Upper lobe of right lung (tissue), 1 donor: ENCODE results near the gene MOB4. TPM values are rescaled to one million over a fixed set of nuclear protein-coding genes. Genes with fewer than 3 reads are reported as not detected.
A peak's percentile ranks its signal among the peaks of the same experiment; 100 is the strongest.

Experiments
- ATAC-seq: fragments of 200-7000 bp; cut with Tn5 transposase; one replicate; pipeline ENCODE4 v1.9.1; 2020; ENCODE audit warnings: mild to moderate bottlenecking, moderate library complexity
- DNase-seq: peaks from one replicate; pipeline ENCODE4 v3.0.0-alpha.2; 2020
- H3K27ac ChIP-seq: fragments of 200-600 bp; one replicate; pipeline ENCODE4 v1.8.0; 2022
- H3K27me3 ChIP-seq: fragments of 200-600 bp; one replicate; pipeline ENCODE4 v1.8.0; 2022; ENCODE audit warnings: mild to moderate bottlenecking
- H3K36me3 ChIP-seq: fragments of 200-600 bp; one replicate; pipeline ENCODE4 v1.8.0; 2022
- H3K4me1 ChIP-seq: fragments of 200-600 bp; one replicate; pipeline ENCODE4 v1.8.0; 2022
- H3K4me3 ChIP-seq: fragments of 200-600 bp; one replicate; pipeline ENCODE4 v1.8.0; 2022; ENCODE audit warnings: mild to moderate bottlenecking
- H3K9me3 ChIP-seq: fragments of 200-600 bp; one replicate; pipeline ENCODE4 v1.8.0; 2022
- CTCF ChIP-seq: fragments of 200-600 bp; IDR thresholded peaks from one replicate; pipeline ENCODE4 v1.8.0; 2022; ENCODE audit warnings: antibody characterized with exemption
- intact Hi-C: fragments of 100-400 bp; cut with DNase I; formaldehyde crosslinking; loops from one replicate; pipeline ENCODE4 v1.11.0; 2022
- total RNA-seq: library from RNA; stranded (reverse); fragmentation: NEBNext Ultra II Directional; extraction: Animal tissue kit (Norgen Biotek cat#: 25700); gene quantifications from one replicate; pipeline ENCODE4 v1.2.1, GENCODE V29; 2021
- donor health status: DM: no; HTN: yes; CAD: no; lungs with severe emphysema.

MOB4 gene
- total RNA-seq, 1 donor from 2014 or later = 19.6 TPM

GRCh38 chr2:197516393-197516761 is 511 bp downstream of the MOB4 start:
- no peak for TF ChIP-seq CTCF
- Histone ChIP-seq H3K27me3 (no peaks in the 10 kb centered on the region), H3K4me1 (peaks cover 17% of the 10 kb centered on the region), H3K27ac (peak overlapping the region; percentile 91), H3K4me3 (peak overlapping the region; percentile 85), H3K36me3 (no peaks in the 10 kb centered on the region), H3K9me3 (no peaks in the 10 kb centered on the region)
- no peak for DNase-seq
- intact Hi-C loops = no loop called here
- ATAC-seq = peak; percentile 18

GRCh38 chr2:197517150-197517549 is 1.3 kb downstream of the MOB4 start:
- Histone ChIP-seq H3K27me3 (no peaks in the 10 kb centered on the region), H3K9me3 (no peaks in the 10 kb centered on the region), H3K27ac (no peak overlapping the region), H3K4me1 (peaks cover 17% of the 10 kb centered on the region), H3K36me3 (no peaks in the 10 kb centered on the region), H3K4me3 (peak overlapping the region; percentile 85)
- no peak for DNase-seq
- intact Hi-C loops = no loop called here
- no peak for TF ChIP-seq CTCF
- ATAC-seq = no peak

GRCh38 chr2:197538412-197538811 is 22.5 kb downstream of the MOB4 start:
- DNase-seq (no peak), ATAC-seq (no peak)
- intact Hi-C loops = no loop called here
- H3K4me1 ChIP-seq = no peaks in the 10 kb centered on the region
- H3K27me3 ChIP-seq = no peaks in the 10 kb centered on the region
- H3K9me3 ChIP-seq = no peaks in the 10 kb centered on the region
- H3K4me3 ChIP-seq = no peak overlapping the region
- no peak for TF ChIP-seq CTCF
- H3K27ac ChIP-seq = no peak overlapping the region
- peaks cover 64% of the 10 kb centered on the region for H3K36me3 ChIP-seq

GRCh38 chr2:197539734-197540133 is 23.9 kb downstream of the MOB4 start:
- Histone ChIP-seq H3K4me3 (no peak overlapping the region), H3K36me3 (peaks cover 76% of the 10 kb centered on the region), H3K9me3 (no peaks in the 10 kb centered on the region), H3K27ac (no peak overlapping the region), H3K4me1 (no peaks in the 10 kb centered on the region), H3K27me3 (no peaks in the 10 kb centered on the region)
- ATAC-seq = no peak
- no peak for DNase-seq
- intact Hi-C loops = no loop called here
- TF ChIP-seq CTCF = no peak

GRCh38 chr2:197543206-197543605 is 27.3 kb downstream of the MOB4 start:
- Histone ChIP-seq H3K4me1 (no peaks in the 10 kb centered on the region), H3K27me3 (no peaks in the 10 kb centered on the region), H3K4me3 (no peak overlapping the region), H3K9me3 (no peaks in the 10 kb centered on the region), H3K36me3 (peaks cover 60% of the 10 kb centered on the region), H3K27ac (no peak overlapping the region)
- intact Hi-C loops = no loop called here
- no peak for TF ChIP-seq CTCF
- ATAC-seq (no peak), DNase-seq (no peak)
